ENCODE data around the gene FMO1.

FMO1 gene

GRCh38 chr1:171245458-171246064, 2.7 kb upstream of the FMO1 start:
- peak; percentile 88 for TF ChIP-seq CTCF (IDR thresholded peaks at IDR 0.05; ENCODE audit: insufficient read depth, low read length, poor library complexity, severe bottlenecking)
- Histone ChIP-seq H3K36me3 (ENCODE audit: control insufficient read depth, insufficient read depth, low read length) (no peaks in the 10 kb centered on the region), H3K27me3 (replicated peaks; ENCODE audit: control insufficient read depth, insufficient read depth, low read length) (no peaks in the 10 kb centered on the region), H3K4me3 (replicated peaks; ENCODE audit: low read depth, low read length) (no peak overlapping the region)
- DNase-seq (ENCODE audit: extremely low read depth, insufficient read length) = no peak

GRCh38 chr1:171247501-171247900, 793 bp upstream of the FMO1 start:
- no peak for TF ChIP-seq CTCF (IDR thresholded peaks at IDR 0.05; ENCODE audit: insufficient read depth, low read length, poor library complexity, severe bottlenecking)
- no peaks in the 10 kb centered on the region for H3K36me3 ChIP-seq (ENCODE audit: control insufficient read depth, insufficient read depth, low read length)
- no peak for DNase-seq (ENCODE audit: extremely low read depth, insufficient read length)

GRCh38 chr1:171248841-171249240, 547 bp downstream of the FMO1 start:
- Histone ChIP-seq H3K4me3 (replicated peaks; ENCODE audit: low read depth, low read length) (no peak overlapping the region), H3K27me3 (replicated peaks; ENCODE audit: control insufficient read depth, insufficient read depth, low read length) (no peaks in the 10 kb centered on the region), H3K36me3 (ENCODE audit: control insufficient read depth, insufficient read depth, low read length) (no peaks in the 10 kb centered on the region)
- DNase-seq (ENCODE audit: extremely low read depth, insufficient read length) = no peak
- no peak for TF ChIP-seq CTCF (IDR thresholded peaks at IDR 0.05; ENCODE audit: insufficient read depth, low read length, poor library complexity, severe bottlenecking)

More at GRCh38 chr1:171247501-171247900, 793 bp upstream of the FMO1 start:
- Histone ChIP-seq H3K27me3 (replicated peaks; ENCODE audit: control insufficient read depth, insufficient read depth, low read length) (no peaks in the 10 kb centered on the region), H3K4me3 (replicated peaks; ENCODE audit: low read depth, low read length) (no peak overlapping the region)

GRCh38 chr1:171250263-171250662, 2.0 kb downstream of the FMO1 start:
- H3K4me3 ChIP-seq (replicated peaks; ENCODE audit: low read depth, low read length) = no peak overlapping the region
- TF ChIP-seq CTCF (IDR thresholded peaks at IDR 0.05; ENCODE audit: insufficient read depth, low read length, poor library complexity, severe bottlenecking) = no peak
- H3K27me3 ChIP-seq (replicated peaks; ENCODE audit: control insufficient read depth, insufficient read depth, low read length) = no peaks in the 10 kb centered on the region

GRCh38 chr1:171251042-171251951, 3.0 kb downstream of the FMO1 start:
- no peaks in the 10 kb centered on the region for H3K36me3 ChIP-seq (ENCODE audit: control insufficient read depth, insufficient read depth, low read length)
- no peak for DNase-seq (ENCODE audit: extremely low read depth, insufficient read length)
- peak overlapping the region; percentile 65 for H3K4me3 ChIP-seq (replicated peaks; ENCODE audit: low read depth, low read length)
- peak; percentile 56 for TF ChIP-seq CTCF (IDR thresholded peaks at IDR 0.05; ENCODE audit: insufficient read depth, low read length, poor library complexity, severe bottlenecking)
- no peaks in the 10 kb centered on the region for H3K27me3 ChIP-seq (replicated peaks; ENCODE audit: control insufficient read depth, insufficient read depth, low read length)

More at GRCh38 chr1:171250263-171250662, 2.0 kb downstream of the FMO1 start:
- DNase-seq (ENCODE audit: extremely low read depth, insufficient read length) = no peak
- no peaks in the 10 kb centered on the region for H3K36me3 ChIP-seq (ENCODE audit: control insufficient read depth, insufficient read depth, low read length)
